CD4-positive, alpha-beta T cell treated with Interleukin-15 for 1 hour (primary cell): ENCODE results near the gene RAB40AL.
A peak's percentile ranks its signal among the peaks of the same experiment; 100 is the strongest.
"Not testable (repeated sequence)": the region's sequence is repeated elsewhere in the genome, so short reads cannot be mapped to it uniquely, and the experiment has no call there.

Experiments
- DNase-seq: peaks from one replicate; pipeline ENCODE4 v3.0.0-alpha.2; 2020

The RAB40AL gene, protein sequence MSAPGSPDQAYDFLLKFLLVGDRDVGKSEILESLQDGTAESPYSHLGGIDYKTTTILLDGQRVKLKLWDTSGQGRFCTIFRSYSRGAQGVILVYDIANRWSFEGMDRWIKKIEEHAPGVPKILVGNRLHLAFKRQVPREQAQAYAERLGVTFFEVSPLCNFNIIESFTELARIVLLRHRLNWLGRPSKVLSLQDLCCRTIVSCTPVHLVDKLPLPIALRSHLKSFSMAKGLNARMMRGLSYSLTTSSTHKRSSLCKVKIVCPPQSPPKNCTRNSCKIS

GRCh38 chrX:102936972-102937371 is at the start of gene RAB40AL:
Gene RAB40AL (plus strand): TSS chrX:102937272. CDS start chrX:102937319, 47 bp downstream.
- DNase-seq = not testable (repeated sequence)

DNA sequence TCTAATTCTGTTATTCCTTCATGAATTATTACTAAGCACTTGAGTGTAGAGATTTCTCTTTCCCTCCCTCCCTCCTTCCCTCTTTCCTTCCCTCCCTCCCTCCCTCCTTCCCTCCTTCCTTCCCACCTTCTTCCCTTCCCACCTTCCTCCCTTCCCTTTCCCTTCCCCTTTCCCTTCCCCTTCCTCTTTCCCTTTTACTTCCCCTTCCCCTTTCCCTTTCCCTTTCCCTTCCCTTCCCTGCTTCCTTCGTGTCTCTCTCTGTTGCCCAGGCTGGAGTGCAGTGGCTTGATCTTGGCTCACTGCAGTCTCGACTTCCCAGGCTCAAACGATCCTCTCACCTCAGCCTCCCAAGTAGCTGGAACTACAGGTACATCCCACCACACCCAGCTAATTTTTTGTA is 49.4 kb upstream of the RAB40AL start:
- no peak for DNase-seq

GRCh38 chrX:102892103-102892502 is 45.0 kb upstream of the RAB40AL start:
- no peak for DNase-seq

DNA sequence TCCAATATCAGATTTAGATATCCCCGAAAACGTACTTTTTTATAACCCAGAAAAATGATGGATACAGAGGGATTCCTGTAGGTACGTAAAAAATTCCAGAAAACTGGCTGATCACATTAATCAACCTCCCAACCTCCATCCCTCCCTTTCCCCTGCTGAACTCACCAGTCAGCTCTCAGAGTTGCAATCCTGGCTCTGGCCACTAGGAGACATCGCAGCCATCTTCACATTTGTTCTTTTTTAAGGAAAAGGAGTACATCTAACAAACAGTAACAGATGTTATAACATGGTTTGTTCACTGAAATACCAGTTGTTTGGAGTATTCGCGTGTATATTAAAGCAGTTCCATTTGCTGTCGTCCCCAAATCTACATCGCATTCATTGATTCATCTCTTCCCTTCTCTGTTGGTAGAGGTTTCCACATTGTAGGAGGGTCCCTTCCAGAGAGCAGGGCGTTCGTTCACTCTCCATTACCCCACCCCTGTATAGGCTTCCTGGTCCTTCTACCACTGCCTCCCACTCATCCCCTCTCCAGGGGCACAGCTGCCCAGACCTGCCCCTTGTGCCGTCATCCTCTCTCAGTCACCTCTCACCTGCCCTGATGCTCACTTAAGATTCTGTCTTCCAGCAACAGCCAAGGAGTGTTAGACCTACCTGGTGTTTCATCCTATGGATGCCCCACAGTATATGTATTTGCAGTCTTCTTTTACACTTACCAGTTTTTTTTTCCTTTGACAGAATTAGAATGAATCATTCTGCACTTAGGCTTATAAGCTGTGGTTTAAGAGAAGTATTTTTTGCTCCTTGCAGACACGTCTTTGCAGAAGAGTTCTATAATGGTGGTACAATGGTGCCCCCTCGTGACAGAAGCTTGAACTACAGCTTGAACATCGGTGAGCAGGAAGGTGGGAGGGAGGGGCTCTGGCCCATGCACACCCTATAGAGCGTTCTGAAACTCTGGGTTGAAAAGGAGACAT is 36.8 kb upstream of the RAB40AL start:
- DNase-seq = peak; percentile 46

DNA sequence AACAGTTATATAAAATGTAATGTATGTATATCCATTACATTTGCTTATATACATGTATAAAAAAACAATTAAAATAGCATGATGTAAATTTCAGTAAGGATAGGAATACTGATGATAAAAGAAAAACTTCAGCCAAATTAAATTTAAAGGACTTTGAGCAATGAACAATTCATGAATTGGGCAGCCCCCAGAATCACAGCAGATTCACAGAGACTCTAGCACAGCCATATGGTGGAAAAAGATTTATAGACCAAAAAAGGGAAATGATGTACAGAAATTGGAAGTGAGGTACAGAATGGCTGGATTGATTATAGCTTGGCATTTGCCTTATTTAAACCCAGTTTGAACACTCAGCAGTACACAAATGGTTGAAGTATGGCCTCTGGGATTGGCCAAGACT is 34.7 kb upstream of the RAB40AL start:
- DNase-seq = no peak

DNA sequence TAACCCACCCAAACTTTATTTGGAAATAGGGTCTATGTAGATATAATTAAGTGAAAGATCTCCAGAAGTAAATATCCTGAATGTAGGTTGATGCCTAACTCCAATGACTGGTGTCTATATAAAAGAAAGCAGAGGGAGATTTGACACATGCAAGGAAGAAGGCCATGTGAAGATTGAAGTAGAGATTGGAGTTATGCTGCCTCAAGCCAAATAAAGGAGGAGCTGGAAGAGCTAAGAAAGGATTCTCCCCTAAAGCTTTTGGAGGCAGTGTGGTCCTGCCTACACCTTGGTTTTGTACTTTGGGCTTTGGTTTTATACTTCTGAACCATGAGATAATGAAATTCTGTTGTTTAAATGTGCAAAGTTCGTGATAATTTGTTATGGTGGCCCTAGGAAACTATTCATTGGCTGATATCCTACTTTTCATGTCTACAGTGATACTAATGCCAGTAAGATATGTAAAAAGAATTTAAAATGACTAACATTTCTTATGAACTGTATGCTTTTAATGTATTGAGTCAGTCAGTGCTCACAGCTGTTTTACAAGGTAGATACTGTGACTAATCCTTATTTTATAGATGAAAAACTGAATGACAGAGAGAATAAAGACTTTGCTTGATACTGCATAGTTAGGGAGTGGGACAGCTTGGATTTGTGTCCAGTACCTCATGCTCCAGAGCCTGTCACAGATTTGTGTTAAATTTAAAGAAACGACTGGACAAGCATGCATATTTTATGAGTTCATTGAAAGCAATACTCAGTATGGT is 5.9 kb upstream of the RAB40AL start:
- no peak for DNase-seq

DNA sequence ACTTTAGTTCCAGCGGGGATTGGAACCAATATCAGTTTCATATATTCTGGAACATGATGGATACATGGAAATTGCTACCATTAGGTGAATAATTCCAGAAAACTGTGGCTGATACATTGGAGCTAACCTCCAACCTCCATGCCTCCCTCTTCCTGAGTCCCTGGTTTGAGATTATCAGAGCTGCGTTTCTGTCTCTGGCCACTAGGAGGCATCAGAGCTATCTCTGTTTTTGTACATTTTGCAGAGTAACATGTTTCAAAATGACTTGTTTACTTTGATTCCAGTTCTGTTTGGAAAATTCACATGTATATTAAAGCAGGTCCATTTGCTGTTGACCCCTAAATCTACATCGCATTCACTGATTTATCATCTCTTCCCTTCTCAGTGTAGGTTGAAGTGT is 2.4 kb upstream of the RAB40AL start:
- DNase-seq = no peak

DNA sequence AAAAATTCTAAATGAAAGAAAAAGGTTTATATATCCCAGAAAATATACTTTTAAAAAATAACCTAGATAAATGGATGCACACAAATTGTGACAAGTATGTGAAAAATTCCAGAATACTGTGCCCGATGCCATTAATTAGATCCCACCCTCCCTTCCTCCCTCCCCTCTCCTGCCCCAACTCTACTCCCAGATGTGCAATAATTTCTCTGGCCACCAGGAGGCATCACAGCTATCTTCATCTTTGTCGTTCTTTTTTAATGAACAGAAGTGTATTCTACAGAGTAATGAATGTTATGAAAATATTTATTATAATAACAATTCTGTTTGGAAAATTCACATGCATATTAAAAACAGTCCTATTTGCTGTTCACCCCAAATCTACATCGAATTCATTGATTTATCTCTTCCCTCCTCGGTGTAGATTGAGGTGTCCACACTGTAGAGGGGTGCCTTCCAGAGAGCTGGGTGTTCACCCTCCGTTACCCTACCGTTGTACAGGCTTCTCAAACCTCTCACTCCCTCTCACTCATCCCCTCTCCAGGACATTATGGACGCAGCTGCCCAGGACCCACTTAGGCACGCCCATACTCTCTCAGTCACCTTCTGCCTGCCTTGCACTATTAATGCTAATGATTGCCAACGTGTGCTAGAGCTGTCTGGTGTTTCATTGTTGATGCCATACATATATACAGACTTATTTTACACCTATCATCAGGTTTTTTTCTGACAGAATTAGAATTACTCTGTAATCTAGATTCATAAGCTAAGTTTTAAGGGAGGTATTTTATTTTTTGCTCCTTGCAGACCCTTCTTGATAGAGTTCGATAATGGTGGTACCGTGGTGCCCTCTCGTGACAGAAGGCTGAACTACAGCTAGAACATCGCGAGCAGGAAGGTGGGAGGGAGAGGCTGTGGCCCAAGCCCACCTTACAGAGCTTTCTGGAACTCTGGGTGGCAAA is 14.1 kb downstream of the RAB40AL start:
- DNase-seq = no peak

GRCh38 chrX:102957751-102958150 is 20.7 kb downstream of the RAB40AL start:
- no peak for DNase-seq

DNA sequence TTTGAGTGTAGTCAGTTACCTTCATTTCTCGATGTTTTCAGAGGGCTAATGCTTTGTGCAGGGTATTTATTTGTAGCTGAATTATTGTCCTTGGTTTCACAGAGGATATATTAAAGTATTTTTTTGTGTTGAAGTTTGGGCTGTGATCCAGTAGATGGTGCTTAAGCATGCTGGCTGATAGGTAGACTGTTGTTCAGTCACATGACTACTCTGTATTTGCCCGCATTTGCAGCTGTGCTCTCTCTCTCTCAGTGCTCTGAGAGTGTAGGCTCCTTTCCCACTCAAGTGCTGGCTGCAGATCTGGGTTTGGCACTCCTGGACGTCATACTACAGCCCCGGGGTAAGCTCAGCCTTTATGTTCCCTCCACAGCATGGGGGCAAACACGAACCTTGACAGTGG is 21.7 kb downstream of the RAB40AL start:
- no peak for DNase-seq

- no peak for DNase-seq
Observed at GRCh38 chrX:102959471-102959870, 22.4 kb downstream of the RAB40AL start.

GRCh38 chrX:102963955-102964354 is 26.9 kb downstream of the RAB40AL start:
- DNase-seq = no peak

DNA sequence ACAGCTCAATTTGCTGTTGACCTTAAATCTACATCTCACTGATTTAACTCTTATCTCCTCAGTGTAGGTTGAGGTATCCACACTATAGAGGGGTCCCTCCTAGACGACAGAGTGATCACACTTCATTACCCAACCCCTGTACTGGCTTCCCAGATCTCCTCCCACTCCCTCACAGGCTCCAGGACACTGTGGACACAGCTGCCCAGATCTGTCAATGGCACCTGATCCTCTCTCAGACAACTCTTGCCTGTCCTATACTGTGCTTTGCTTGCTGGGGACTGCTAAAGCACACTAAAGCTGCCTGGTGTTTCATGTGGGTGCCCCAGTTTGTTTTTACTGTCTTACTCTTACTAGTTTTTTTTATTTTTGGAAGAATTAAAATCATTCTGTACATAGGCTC is 27.9 kb downstream of the RAB40AL start:
- DNase-seq = no peak

GRCh38 chrX:102966701-102967100 is 29.6 kb downstream of the RAB40AL start:
- no peak for DNase-seq

GRCh38 chrX:102968216-102968615 is 31.1 kb downstream of the RAB40AL start:
- DNase-seq = no peak

- DNase-seq = not testable (repeated sequence)
Observed at GRCh38 chrX:102971536-102971935, 34.5 kb downstream of the RAB40AL start.

- DNase-seq = no peak
Observed at GRCh38 chrX:102975016-102975415, 37.9 kb downstream of the RAB40AL start.

DNA sequence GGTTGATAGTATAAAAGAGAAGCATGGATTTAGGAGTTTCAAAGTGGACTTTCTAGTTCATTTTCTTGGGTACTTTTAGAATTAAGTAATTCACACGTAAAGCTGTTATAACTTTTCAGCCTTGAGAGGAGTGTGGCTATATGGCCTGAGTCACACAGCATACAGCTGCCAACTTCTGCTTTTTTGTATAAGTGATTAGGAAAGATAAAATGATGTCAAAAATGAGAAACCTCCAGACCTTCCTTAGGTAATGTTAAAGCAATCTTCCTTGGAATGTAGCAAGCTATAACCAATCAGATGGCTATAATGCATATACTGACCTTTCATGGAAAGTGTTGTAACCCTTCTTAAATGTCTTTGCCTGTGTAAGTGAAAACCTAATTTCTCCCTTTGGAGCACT is 39.2 kb downstream of the RAB40AL start:
- no peak for DNase-seq

- DNase-seq = no peak
Observed at GRCh38 chrX:102976793-102977495, 39.9 kb downstream of the RAB40AL start.

GRCh38 chrX:102978594-102978993 is 41.5 kb downstream of the RAB40AL start:
- no peak for DNase-seq

GRCh38 chrX:102979536-102979935 is 42.5 kb downstream of the RAB40AL start:
- DNase-seq = no peak
